DMS 273 treated with DMSO at 0.1 percent for 48 hours (cell line): ENCODE data around the gene GLIS2.

Experiments
- DNase-seq: peaks from one replicate; lab custom pipeline; 2025; lab: John Stamatoyannopoulos, UW

Gene GLIS2

DNA sequence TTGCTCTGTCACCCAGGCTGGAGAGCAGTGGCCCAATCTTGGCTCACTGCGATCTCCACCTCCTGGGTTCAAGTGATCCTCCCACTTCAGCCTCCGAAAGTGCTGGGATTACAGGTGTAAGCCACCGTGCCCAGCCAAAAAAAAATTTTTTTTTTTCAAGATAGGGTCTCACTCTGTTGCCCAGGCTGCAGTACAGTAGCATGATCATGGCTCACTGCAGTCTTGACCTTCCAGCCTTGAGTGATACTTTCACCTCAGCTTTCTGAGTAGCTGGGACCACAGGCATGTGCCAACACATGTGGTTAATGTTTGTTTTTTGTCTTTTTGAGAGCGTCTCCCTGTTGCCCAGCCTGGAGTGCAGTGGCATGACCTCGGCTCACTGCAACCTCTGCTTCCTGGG lies 37.0 kb downstream of the GLIS2 start:
- DNase-seq: no peak

- DNase-seq: no peak
These were observed 37.8 kb downstream of the GLIS2 start for GRCh38 chr16:4353675-4354074.

GRCh38 chr16:4354512-4355409 lies 38.9 kb downstream of the GLIS2 start:
- DNase-seq: no peak

DNA sequence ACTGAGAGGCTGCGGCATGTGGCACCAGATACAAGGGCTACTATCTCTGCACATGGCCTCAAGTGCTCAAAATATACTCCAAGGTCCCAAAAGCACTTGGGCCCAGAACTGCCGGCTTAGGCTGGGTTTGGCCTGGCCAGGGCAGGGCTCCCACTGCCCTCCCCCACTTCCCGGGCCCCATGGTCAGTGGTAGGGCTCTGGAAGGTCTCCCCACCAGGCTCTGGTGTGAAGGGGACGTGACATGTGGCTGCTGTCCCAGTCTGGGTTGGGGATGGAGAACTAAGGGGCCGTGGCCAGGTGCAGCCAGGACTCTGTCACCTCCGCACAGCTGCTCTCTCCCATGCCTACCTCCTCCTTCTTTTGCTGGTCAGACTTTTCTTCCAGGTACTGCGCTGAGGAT lies 41.0 kb downstream of the GLIS2 start:
- no peak for DNase-seq

- no peak for DNase-seq
These were observed 42.4 kb downstream of the GLIS2 start for GRCh38 chr16:4358236-4358635.

DNA sequence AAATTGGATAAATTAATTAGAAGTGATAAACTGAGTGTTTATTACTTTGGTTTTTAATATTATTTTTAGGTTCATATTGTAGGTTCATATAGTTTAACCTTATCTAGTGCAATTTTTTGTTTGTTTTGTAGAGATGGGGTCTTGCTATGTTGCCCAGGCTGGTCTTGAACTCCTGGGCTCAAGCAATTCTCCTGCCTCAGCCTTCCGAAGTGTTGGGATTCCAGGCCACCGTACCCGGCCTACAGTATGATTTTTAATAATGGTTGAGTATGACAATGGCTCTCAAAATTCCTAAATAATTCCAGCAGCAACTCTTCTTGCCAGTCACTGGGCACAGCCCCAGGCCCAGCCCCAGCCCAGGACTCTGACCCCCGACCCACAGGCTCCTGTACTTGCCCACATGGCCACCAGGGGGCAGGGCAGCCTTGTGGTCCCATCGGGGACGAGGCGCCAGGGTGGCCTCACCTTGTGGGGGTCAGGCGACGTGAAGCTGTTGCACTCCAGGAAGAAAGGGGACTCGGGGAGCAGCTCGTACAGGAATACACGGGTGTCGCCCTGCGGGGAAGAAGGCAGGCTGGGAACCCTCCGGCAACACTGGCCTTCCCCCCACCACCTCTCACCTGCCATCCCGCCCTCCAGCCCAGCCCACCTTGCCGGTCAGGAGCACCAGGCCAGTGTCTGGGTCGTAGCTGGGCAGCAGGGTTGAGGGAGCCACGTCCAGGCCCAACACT lies 43.1 kb downstream of the GLIS2 start:
- no peak for DNase-seq

- no peak for DNase-seq
These were observed 44.0 kb downstream of the GLIS2 start for GRCh38 chr16:4359914-4360313.

DNA sequence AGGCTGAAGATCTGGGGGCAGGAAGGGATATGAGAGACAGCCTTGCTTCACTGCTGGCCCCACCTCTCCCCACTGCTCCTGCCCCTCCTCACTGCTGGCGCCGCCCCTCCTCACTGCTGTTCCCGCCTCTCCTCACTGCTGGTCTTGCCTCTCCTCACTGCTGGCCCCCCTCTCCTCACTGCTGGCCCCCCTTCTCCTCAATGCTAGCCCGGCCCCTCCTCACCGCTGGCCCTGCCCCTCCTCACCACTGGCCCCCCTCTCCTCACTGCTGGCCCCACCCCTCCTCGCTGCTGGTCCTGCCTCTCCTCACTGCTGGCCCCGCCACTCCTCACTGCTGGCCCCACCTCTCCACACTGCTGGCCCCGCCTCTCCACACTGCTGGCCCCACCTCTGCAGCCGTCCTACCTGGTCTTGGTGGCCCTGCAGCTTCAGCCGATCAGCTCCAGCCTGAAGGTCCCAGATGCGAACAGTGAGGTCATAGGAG lies 44.7 kb downstream of the GLIS2 start:
- DNase-seq: no peak

- DNase-seq: no peak
These were observed 45.4 kb downstream of the GLIS2 start for GRCh38 chr16:4361033-4361943.

GRCh38 chr16:4361944-4362311 lies 46.1 kb downstream of the GLIS2 start:
- no peak for DNase-seq

- no peak for DNase-seq
These were observed 46.7 kb downstream of the GLIS2 start for GRCh38 chr16:4362476-4363135.

DNA sequence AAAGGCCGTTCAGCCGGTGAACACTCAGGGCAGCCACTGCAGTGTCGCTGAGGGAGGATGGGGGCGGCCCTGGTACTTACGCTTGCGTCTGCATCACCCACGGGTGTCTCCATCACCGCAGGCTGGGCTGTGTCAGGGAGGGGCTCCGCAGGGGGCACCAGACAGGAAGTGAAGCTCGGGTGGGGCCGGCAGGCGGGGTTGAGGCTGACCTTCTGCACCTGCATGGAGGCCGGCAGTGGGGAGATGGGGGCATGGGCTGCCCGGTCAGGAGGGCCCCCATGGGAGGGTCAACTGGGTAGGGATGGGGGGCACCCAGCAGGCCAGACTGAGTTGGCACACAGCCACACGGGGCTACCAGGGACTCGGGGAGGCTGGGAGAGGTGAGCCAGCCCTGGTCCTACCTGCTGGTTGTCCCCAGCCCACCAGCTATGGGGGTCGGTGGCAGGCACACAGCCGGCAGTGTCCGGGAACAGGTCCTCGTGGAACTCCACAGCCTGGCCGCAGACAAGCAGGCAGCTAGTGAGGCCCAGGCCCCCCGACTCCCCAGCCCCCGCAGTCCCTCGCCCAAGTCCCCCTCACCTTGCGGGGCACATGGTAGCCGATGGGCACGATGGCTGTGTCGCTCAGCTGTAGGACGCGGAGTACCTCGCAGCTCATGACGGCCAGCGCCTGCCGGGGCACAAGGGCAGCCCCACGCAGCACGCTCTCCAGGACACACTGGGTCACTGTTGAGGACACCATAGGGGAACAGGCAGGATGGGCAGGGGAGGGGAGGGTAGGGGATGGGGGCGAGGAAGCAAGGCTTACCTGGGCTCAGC lies 48.5 kb downstream of the GLIS2 start:
- no peak for DNase-seq

GRCh38 chr16:4365014-4365406 lies 49.1 kb downstream of the GLIS2 start:
- no peak for DNase-seq

- DNase-seq: no peak
These were observed 49.7 kb downstream of the GLIS2 start for GRCh38 chr16:4365615-4366014.

DNA sequence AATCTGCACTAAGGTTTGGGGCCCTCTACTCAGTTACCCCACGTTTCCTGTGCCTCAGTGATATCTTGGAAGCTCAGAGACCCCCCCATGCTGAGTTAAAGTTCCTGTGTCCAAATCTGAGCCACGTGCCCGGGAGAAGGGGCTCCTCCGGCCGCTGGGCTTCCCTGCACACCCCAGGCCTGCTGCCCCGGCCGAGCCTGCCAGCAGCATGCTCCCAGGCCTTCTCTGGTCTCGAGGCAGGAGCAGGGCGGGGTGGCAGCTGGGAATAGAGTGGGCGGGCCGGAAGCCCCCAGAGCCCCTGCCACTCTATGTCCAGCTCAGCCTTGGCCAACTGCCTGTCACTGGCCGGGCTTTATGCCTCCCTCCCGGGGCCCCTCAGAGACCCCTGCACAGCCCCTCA lies 50.1 kb downstream of the GLIS2 start:
- no peak for DNase-seq

GRCh38 chr16:4367393-4367856 lies 51.6 kb downstream of the GLIS2 start:
- DNase-seq: no peak

DNA sequence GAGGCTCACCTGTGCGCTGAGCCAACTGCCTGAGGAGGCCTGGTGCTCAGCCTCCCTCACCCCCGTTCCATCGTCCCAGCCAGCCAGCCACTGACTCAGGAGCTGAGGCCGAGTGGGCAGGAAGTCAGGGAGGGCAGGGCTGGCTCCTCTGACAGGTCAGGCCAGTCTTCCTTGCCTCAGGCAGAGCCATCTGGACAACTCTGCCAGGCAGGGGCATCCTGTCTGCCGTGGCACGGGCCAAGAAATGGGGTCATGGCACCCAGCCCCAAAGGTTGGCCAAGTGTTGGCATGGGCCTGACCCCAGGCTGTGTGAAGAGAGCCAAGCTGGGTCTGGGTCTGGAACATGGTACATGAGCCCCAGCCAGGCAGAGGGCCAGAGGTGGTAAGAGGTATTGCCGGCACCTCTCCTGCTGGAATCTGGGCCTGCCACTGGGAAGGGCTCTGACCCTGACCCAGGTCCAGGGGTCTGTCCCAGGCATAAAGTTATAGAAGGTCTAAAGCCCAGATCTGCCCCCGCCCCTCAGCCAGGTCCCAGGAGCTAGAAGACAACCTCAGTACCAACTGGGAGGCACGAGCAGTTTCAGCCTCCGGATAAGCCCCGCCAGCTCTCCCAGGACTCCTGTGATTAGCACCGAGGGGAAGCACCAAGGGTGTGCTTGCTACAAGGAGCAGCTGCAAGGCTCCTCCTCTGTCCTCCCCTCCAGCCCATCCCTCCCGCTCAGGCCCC lies 53.3 kb downstream of the GLIS2 start:
- no peak for DNase-seq

- DNase-seq: no peak
These were observed 54.3 kb downstream of the GLIS2 start for GRCh38 chr16:4370151-4370550.

- no peak for DNase-seq
These were observed 54.9 kb downstream of the GLIS2 start for GRCh38 chr16:4370570-4371356.
